ENCODE results near the gene NPC1. TPM values are rescaled to one million over a fixed set of nuclear protein-coding genes. Genes with fewer than 3 reads are reported as not detected.
A peak's percentile ranks its signal among the peaks of the same experiment; 100 is the strongest.

NPC1 gene
- total RNA-seq, 2 donors from 2014 or later, result 43.6 to 44.9 TPM

- H3K36me3 ChIP-seq (ENCODE audit: control insufficient read depth, insufficient read depth, low read length), result peaks cover 68% of the 10 kb centered on the region
- no peak overlapping the region for H3K9ac ChIP-seq (ENCODE audit: extremely low read depth, low read length, poor library complexity, severe bottlenecking)
- H3K4me3 ChIP-seq (ENCODE audit: low read length), result no peak overlapping the region
- H3K27me3 Mint-ChIP-seq (ENCODE audit: insufficient read depth), result no peaks in the 10 kb centered on the region
- peaks cover 50% of the 10 kb centered on the region for H3K36me3 Mint-ChIP-seq (ENCODE audit: low read depth)
- no peak overlapping the region for H3K4me3 Mint-ChIP-seq
- H3K27ac Mint-ChIP-seq, result no peak overlapping the region
- no peaks in the 10 kb centered on the region for H3K9me3 ChIP-seq (ENCODE audit: control insufficient read depth, low read length)
- H3K27ac ChIP-seq (ENCODE audit: low read depth, low read length), result no peak overlapping the region
- no peak for DNase-seq
- no peaks in the 10 kb centered on the region for H3K9me3 Mint-ChIP-seq
- WGBS, 2 experiments (ENCODE audit: insufficient coverage in 1 of 2, insufficient read length in 1 of 2), result 85 to 94% methylated on average over 5 of the region's 5 CpGs
- H3K4me1 ChIP-seq (ENCODE audit: control insufficient read depth, insufficient read depth, low read length), result no peaks in the 10 kb centered on the region
- no peaks in the 10 kb centered on the region for H3K27me3 ChIP-seq (ENCODE audit: control insufficient read depth, insufficient read depth, low read length, poor library complexity, severe bottlenecking)
- peaks cover 13% of the 10 kb centered on the region for H3K4me1 Mint-ChIP-seq
- TF ChIP-seq CTCF (conservative IDR thresholded peaks at IDR 0.05), result no peak
Observed at GRCh38 chr18:23572570-23572969, 13.7 kb downstream of the NPC1 start.

- no peak for DNase-seq
- no peak overlapping the region for H3K9ac ChIP-seq (ENCODE audit: extremely low read depth, low read length, poor library complexity, severe bottlenecking)
- H3K4me1 ChIP-seq (ENCODE audit: control insufficient read depth, insufficient read depth, low read length), result no peaks in the 10 kb centered on the region
- Mint-ChIP-seq H3K27me3 (ENCODE audit: insufficient read depth) (no peaks in the 10 kb centered on the region), H3K27ac (no peak overlapping the region), H3K4me3 (no peak overlapping the region), H3K9me3 (no peaks in the 10 kb centered on the region), H3K4me1 (peaks cover 13% of the 10 kb centered on the region), H3K36me3 (ENCODE audit: low read depth) (peaks cover 54% of the 10 kb centered on the region)
- H3K4me3 ChIP-seq (ENCODE audit: low read length), result no peak overlapping the region
- H3K36me3 ChIP-seq (ENCODE audit: control insufficient read depth, insufficient read depth, low read length), result peaks cover 74% of the 10 kb centered on the region
- TF ChIP-seq CTCF (conservative IDR thresholded peaks at IDR 0.05), result no peak
- WGBS, 2 experiments (ENCODE audit: insufficient coverage in 1 of 2, insufficient read length in 1 of 2), result 93 to 100% methylated on average over 2 of the region's 2 CpGs
- no peak overlapping the region for H3K27ac ChIP-seq (ENCODE audit: low read depth, low read length)
- no peaks in the 10 kb centered on the region for H3K27me3 ChIP-seq (ENCODE audit: control insufficient read depth, insufficient read depth, low read length, poor library complexity, severe bottlenecking)
- no peaks in the 10 kb centered on the region for H3K9me3 ChIP-seq (ENCODE audit: control insufficient read depth, low read length)
Observed at GRCh38 chr18:23572012-23572411, 14.3 kb downstream of the NPC1 start.

- TF ChIP-seq CTCF (conservative IDR thresholded peaks at IDR 0.05), result no peak
- no peaks in the 10 kb centered on the region for H3K9me3 Mint-ChIP-seq
- Histone ChIP-seq H3K9me3 (ENCODE audit: control insufficient read depth, low read length) (no peaks in the 10 kb centered on the region), H3K36me3 (ENCODE audit: control insufficient read depth, insufficient read depth, low read length) (peaks cover 78% of the 10 kb centered on the region), H3K9ac (ENCODE audit: extremely low read depth, low read length, poor library complexity, severe bottlenecking) (no peak overlapping the region), H3K4me1 (ENCODE audit: control insufficient read depth, insufficient read depth, low read length) (no peaks in the 10 kb centered on the region), H3K27me3 (ENCODE audit: control insufficient read depth, insufficient read depth, low read length, poor library complexity, severe bottlenecking) (no peaks in the 10 kb centered on the region), H3K27ac (ENCODE audit: low read depth, low read length) (no peak overlapping the region), H3K4me3 (ENCODE audit: low read length) (no peak overlapping the region)
- H3K27me3 Mint-ChIP-seq (ENCODE audit: insufficient read depth), result no peaks in the 10 kb centered on the region
- peaks cover 13% of the 10 kb centered on the region for H3K4me1 Mint-ChIP-seq
- no peak overlapping the region for H3K4me3 Mint-ChIP-seq
- no peak for DNase-seq
- 50 to 65% methylated on average over 2 to 3 of the region's 3 CpGs for WGBS, 2 experiments (ENCODE audit: insufficient coverage in 1 of 2, insufficient read length in 1 of 2)
- H3K27ac Mint-ChIP-seq, result peak overlapping the region; percentile 67
- peaks cover 52% of the 10 kb centered on the region for H3K36me3 Mint-ChIP-seq (ENCODE audit: low read depth)
Observed at GRCh38 chr18:23570912-23571504, 15.3 kb downstream of the NPC1 start.

All from endodermal cell (in vitro differentiated cells).